Hepatocyte (in vitro differentiated cells): ENCODE results near the gene PRPF8. TPM values are rescaled to one million over a fixed set of nuclear protein-coding genes. Genes with fewer than 3 reads are reported as not detected.

Source experiments
- DNase-seq: peaks from one replicate; pipeline ENCODE4 v3.0.0-alpha.2; 2016; ENCODE audit warnings: low spot score
- H2AFZ ChIP-seq: fragments of 200-600 bp; sonication (generic); 2 replicates; pipeline ENCODE4 v1.6.0; 2016; ENCODE audit warnings: antibody characterized with exemption, mild to moderate bottlenecking
- H3K27ac ChIP-seq: fragments of 200-600 bp; sonication (generic); 2 replicates; pipeline ENCODE4 v1.5.1; 2016; ENCODE audit warnings: mild to moderate bottlenecking
- H3K27me3 ChIP-seq: fragments of 200-600 bp; sonication (generic); 2 replicates; pipeline ENCODE4 v1.6.1; 2016
- H3K36me3 ChIP-seq: fragments of 200-600 bp; sonication (generic); replicated peaks from 2 replicates; pipeline ENCODE4 v1.5.1; 2016; ENCODE audit warnings: low read depth; ENCODE audit not compliant: insufficient read depth
- H3K4me1 ChIP-seq: fragments of 200-600 bp; sonication (generic); 2 replicates; pipeline ENCODE4 v1.5.1; 2016; ENCODE audit warnings: mild to moderate bottlenecking, moderate library complexity; ENCODE audit not compliant: insufficient read depth
- H3K4me2 ChIP-seq: fragments of 200-600 bp; sonication (generic); 2 replicates; pipeline ENCODE4 v1.6.0; 2016
- H3K4me3 ChIP-seq: fragments of 200-600 bp; sonication (generic); 2 replicates; pipeline ENCODE4 v1.5.1; 2016; ENCODE audit warnings: mild to moderate bottlenecking
- H3K79me2 ChIP-seq: fragments of 200-600 bp; sonication (generic); 2 replicates; pipeline ENCODE4 v1.6.0; 2017; ENCODE audit warnings: mild to moderate bottlenecking
- H3K9me2 ChIP-seq: fragments of 200-600 bp; sonication (generic); replicated peaks from 2 replicates; pipeline ENCODE4 v1.6.0; 2017; ENCODE audit warnings: mild to moderate bottlenecking; ENCODE audit not compliant: insufficient read depth
- H3K9me3 ChIP-seq: fragments of 200-600 bp; sonication (generic); 2 replicates; pipeline ENCODE4 v1.5.1; 2016; ENCODE audit warnings: low read depth, mild to moderate bottlenecking
- H4K20me1 ChIP-seq: fragments of 200-600 bp; sonication (generic); 2 replicates; pipeline ENCODE4 v1.6.0; 2016; ENCODE audit warnings: mild to moderate bottlenecking; ENCODE audit not compliant: insufficient read depth, poor library complexity, severe bottlenecking
- EZH2 ChIP-seq: fragments of 200-600 bp; sonication (generic); IDR thresholded peaks from 2 replicates; pipeline ENCODE4 v1.6.1; 2016; ENCODE audit warnings: antibody characterized with exemption, mild to moderate bottlenecking, borderline replicate concordance
- EZH2phosphoT487 ChIP-seq: fragments of 200-600 bp; sonication (generic); IDR thresholded peaks from one replicate; pipeline ENCODE4 v1.6.1; 2018; ENCODE audit warnings: antibody characterized with exemption, mild to moderate bottlenecking, low read depth, moderate library complexity; ENCODE audit not compliant: unreplicated experiment, severe bottlenecking
- WGBS: methylation state at CpG from one replicate; pipeline ENCODE4 v1.1.6; 2016; ENCODE audit warnings: low lambda C conversion rate; ENCODE audit errors: missing lambda C conversion rate; 5-methylcytosine and 5-hydroxymethylcytosine counted together
- polyA plus RNA-seq: library from polyadenylated mRNA; unstranded; fragments of >200 nt; fragmentation: Nextera tagmentation; extraction: Ambion mirVana; gene quantifications from 2 replicates; pipeline ENCODE4 v1.2.1, GENCODE V29; 2016
- total RNA-seq: library from RNA; depleted of rRNA; stranded (reverse); fragments of >200 nt; gene quantifications from 2 replicates; pipeline ENCODE4 v1.2.3, GENCODE V29; 2014
- TF ChIP-seq, protein P1 (sequence below): fragments of 200-600 bp; sonication (generic); IDR thresholded peaks from 2 replicates; pipeline ENCODE4 v1.5.1; 2016; ENCODE audit warnings: antibody characterized with exemption, mild to moderate bottlenecking; ENCODE audit not compliant: poor library complexity

The PRPF8 gene
- total and polyA plus RNA-seq, 2 experiments from 2014 or later: 107 to 119 TPM

- TF ChIP-seq EZH2 (no peak), EZH2phosphoT487 (no peak)
- TF ChIP-seq, protein P1, sequence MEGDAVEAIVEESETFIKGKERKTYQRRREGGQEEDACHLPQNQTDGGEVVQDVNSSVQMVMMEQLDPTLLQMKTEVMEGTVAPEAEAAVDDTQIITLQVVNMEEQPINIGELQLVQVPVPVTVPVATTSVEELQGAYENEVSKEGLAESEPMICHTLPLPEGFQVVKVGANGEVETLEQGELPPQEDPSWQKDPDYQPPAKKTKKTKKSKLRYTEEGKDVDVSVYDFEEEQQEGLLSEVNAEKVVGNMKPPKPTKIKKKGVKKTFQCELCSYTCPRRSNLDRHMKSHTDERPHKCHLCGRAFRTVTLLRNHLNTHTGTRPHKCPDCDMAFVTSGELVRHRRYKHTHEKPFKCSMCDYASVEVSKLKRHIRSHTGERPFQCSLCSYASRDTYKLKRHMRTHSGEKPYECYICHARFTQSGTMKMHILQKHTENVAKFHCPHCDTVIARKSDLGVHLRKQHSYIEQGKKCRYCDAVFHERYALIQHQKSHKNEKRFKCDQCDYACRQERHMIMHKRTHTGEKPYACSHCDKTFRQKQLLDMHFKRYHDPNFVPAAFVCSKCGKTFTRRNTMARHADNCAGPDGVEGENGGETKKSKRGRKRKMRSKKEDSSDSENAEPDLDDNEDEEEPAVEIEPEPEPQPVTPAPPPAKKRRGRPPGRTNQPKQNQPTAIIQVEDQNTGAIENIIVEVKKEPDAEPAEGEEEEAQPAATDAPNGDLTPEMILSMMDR: no peak
- H3K4me3 ChIP-seq: no peak overlapping the region
- H3K4me2 ChIP-seq: no peak overlapping the region
- no peak overlapping the region for H2AFZ ChIP-seq
- H3K27ac ChIP-seq: peak overlapping the region; percentile 37
- H3K27me3 ChIP-seq: no peaks in the 10 kb centered on the region
- H3K79me2 ChIP-seq: peaks cover 22% of the 10 kb centered on the region
- no peaks in the 10 kb centered on the region for H3K9me2 ChIP-seq
- DNase-seq: no peak
- H3K4me1 ChIP-seq: peaks cover 13% of the 10 kb centered on the region
- no peaks in the 10 kb centered on the region for H3K36me3 ChIP-seq
- 94% methylated on average over 12 of the region's 15 CpGs for WGBS
- H4K20me1 ChIP-seq: no peaks in the 10 kb centered on the region
- no peaks in the 10 kb centered on the region for H3K9me3 ChIP-seq
Measured at GRCh38 chr17:1729966-1730325, 45.3 kb upstream of the PRPF8 start.

- TF ChIP-seq, protein P1: no peak
- TF ChIP-seq EZH2phosphoT487: no peak
- no peak for TF ChIP-seq EZH2
- Histone ChIP-seq H3K4me1 (peaks cover 24% of the 10 kb centered on the region), H3K36me3 (no peaks in the 10 kb centered on the region), H3K4me2 (no peak overlapping the region), H3K27me3 (no peaks in the 10 kb centered on the region), H2AFZ (no peak overlapping the region), H3K9me3 (no peaks in the 10 kb centered on the region), H3K79me2 (peaks cover 27% of the 10 kb centered on the region), H3K4me3 (no peak overlapping the region), H3K27ac (no peak overlapping the region), H4K20me1 (no peaks in the 10 kb centered on the region), H3K9me2 (no peaks in the 10 kb centered on the region)
- 89% methylated on average over 26 of the region's 28 CpGs for WGBS
- no peak for DNase-seq
Measured at GRCh38 chr17:1727876-1728630, 43.4 kb upstream of the PRPF8 start.

DNA sequence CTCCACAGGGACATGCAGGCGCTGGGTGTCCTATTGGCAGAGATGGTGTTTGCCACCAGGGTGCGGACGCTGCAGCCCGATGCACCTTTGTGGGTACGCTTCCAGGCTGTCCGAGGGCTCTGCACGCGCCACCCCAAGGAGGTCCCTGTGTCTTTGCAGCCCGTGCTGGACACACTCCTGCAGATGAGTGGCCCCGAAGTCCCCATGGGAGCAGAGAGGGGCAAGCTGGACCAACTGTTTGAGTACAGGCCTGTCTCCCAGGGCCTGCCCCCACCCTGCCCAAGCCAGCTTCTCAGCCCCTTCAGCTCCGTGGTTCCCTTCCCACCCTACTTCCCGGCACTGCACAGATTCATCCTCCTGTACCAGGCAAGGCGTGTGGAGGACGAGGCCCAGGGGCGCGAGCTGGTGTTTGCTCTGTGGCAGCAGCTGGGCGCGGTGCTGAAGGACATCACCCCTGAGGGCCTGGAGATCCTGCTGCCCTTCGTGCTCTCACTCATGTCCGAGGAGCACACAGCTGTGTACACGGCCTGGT, 42.7 kb upstream of the PRPF8 start:
- DNase-seq: peak; percentile 5
- Histone ChIP-seq H3K79me2 (peaks cover 27% of the 10 kb centered on the region), H3K27me3 (no peaks in the 10 kb centered on the region), H2AFZ (no peak overlapping the region), H3K9me2 (no peaks in the 10 kb centered on the region), H3K36me3 (no peaks in the 10 kb centered on the region), H3K4me1 (peaks cover 24% of the 10 kb centered on the region), H3K4me2 (no peak overlapping the region), H3K27ac (no peak overlapping the region), H3K9me3 (no peaks in the 10 kb centered on the region), H3K4me3 (no peak overlapping the region), H4K20me1 (no peaks in the 10 kb centered on the region)
- TF ChIP-seq, protein P1: no peak
- TF ChIP-seq EZH2 (no peak), EZH2phosphoT487 (no peak)
- 92% methylated on average over 20 of the region's 21 CpGs for WGBS
